Muscle of leg (tissue), 11 donors: ENCODE data around the gene NDN. TPM values are rescaled to one million over a fixed set of nuclear protein-coding genes. Genes with fewer than 3 reads are reported as not detected.

ENCODE experiments used
- DNase-seq: peaks from one replicate; pipeline ENCODE4 v3.0.0; 2013
- H3K27ac ChIP-seq: one replicate; pipeline ENCODE4 v1.5.1; 2013; ENCODE audit warnings: mild to moderate bottlenecking, low read length, control low read depth
- H3K27me3 ChIP-seq: one replicate; pipeline ENCODE4 v1.6.1; 2013; ENCODE audit warnings: low read length; ENCODE audit not compliant: control insufficient read depth, insufficient read depth
- H3K36me3 ChIP-seq: one replicate; pipeline ENCODE4 v1.6.1; 2013; ENCODE audit warnings: low read length; ENCODE audit not compliant: control insufficient read depth, insufficient read depth
- H3K4me1 ChIP-seq: one replicate; pipeline ENCODE4 v1.6.1; 2013; ENCODE audit warnings: low read length; ENCODE audit not compliant: control insufficient read depth, insufficient read depth
- H3K4me3 ChIP-seq: one replicate; pipeline ENCODE4 v1.5.1; 2013; ENCODE audit warnings: low read length, control low read depth
- H3K9me3 ChIP-seq: replicated peaks from 2 replicates; pipeline ENCODE4 v1.6.1; 2013; ENCODE audit warnings: low read depth, low read length; ENCODE audit not compliant: control insufficient read depth
- WGBS: methylation state at CpG from one replicate; pipeline ENCODE4 v1.1.5; 2013; ENCODE audit warnings: missing lambda C conversion rate; ENCODE audit not compliant: insufficient coverage; 5-methylcytosine and 5-hydroxymethylcytosine counted together
- polyA plus RNA-seq, 8 donors: library from polyadenylated mRNA; unstranded; fragments of 120-200 nt; gene quantifications; one replicate each; pipeline versions ENCODE4 v1.2.1 to v1.2.3, GENCODE V29; 2013; ENCODE audit warnings: inconsistent platforms in 1 of 8, low replicate concordance in 1 of 8; ENCODE audit not compliant: insufficient read length in 8 of 8, insufficient read depth in 1 of 8
- total RNA-seq: library from RNA; stranded (reverse); fragments of 120-200 nt; gene quantifications from one replicate; pipeline ENCODE4 v1.2.4, GENCODE V29; 2013

The NDN gene
- total and polyA plus RNA-seq, 9 donors, result 174 to 220 (median 200) TPM

- WGBS, result 33% methylated on average over 4 of the region's 4 CpGs
- no peak for DNase-seq
- H3K36me3 ChIP-seq, result no peaks in the 10 kb centered on the region
- H3K27ac ChIP-seq, result peak overlapping the region; percentile 86
- H3K4me3 ChIP-seq, result no peak overlapping the region
- peaks cover 26% of the 10 kb centered on the region for H3K4me1 ChIP-seq
- H3K27me3 ChIP-seq, result no peaks in the 10 kb centered on the region
- H3K9me3 ChIP-seq, result peaks cover 2% of the 10 kb centered on the region
Observed at GRCh38 chr15:23690015-23690414, 2.9 kb upstream of the NDN start.

- H3K36me3 ChIP-seq, result no peaks in the 10 kb centered on the region
- peak overlapping the region; percentile 59 for H3K4me3 ChIP-seq
- no peak for DNase-seq
- H3K4me1 ChIP-seq, result peaks cover 26% of the 10 kb centered on the region
- WGBS, result 34% methylated on average over 57 of the region's 57 CpGs
- H3K27ac ChIP-seq, result peak overlapping the region; percentile 62
- H3K27me3 ChIP-seq, result no peaks in the 10 kb centered on the region
- H3K9me3 ChIP-seq, result peaks cover 5% of the 10 kb centered on the region
Observed at GRCh38 chr15:23686466-23687142, 501 bp downstream of the NDN start.

- H3K9me3 ChIP-seq, result peaks cover 3% of the 10 kb centered on the region
- no peak overlapping the region for H3K4me3 ChIP-seq
- H3K27me3 ChIP-seq, result no peaks in the 10 kb centered on the region
- no peak overlapping the region for H3K27ac ChIP-seq
- no peaks in the 10 kb centered on the region for H3K36me3 ChIP-seq
- WGBS, result no CpG with 5 or more reads among the region's 3 CpGs
- no peaks in the 10 kb centered on the region for H3K4me1 ChIP-seq
- no peak for DNase-seq
Observed at GRCh38 chr15:23671481-23671880, 15.6 kb downstream of the NDN start.

- peaks cover 3% of the 10 kb centered on the region for H3K9me3 ChIP-seq
- no peaks in the 10 kb centered on the region for H3K27me3 ChIP-seq
- no peak overlapping the region for H3K27ac ChIP-seq
- H3K4me1 ChIP-seq, result no peaks in the 10 kb centered on the region
- WGBS, result no CpG with 5 or more reads among the region's 1 CpG
- no peaks in the 10 kb centered on the region for H3K36me3 ChIP-seq
- DNase-seq, result no peak
- no peak overlapping the region for H3K4me3 ChIP-seq
Observed at GRCh38 chr15:23670970-23671369, 16.1 kb downstream of the NDN start.

GRCh38 chr15:23663232-23663631 is 23.9 kb downstream of the NDN start:
- WGBS, result 78% methylated on average over 1 of the region's 2 CpGs
- H3K27ac ChIP-seq, result no peak overlapping the region
- no peaks in the 10 kb centered on the region for H3K4me1 ChIP-seq
- H3K9me3 ChIP-seq, result peaks cover 2% of the 10 kb centered on the region
- no peak for DNase-seq
- H3K27me3 ChIP-seq, result no peaks in the 10 kb centered on the region
- H3K36me3 ChIP-seq, result no peaks in the 10 kb centered on the region
- no peak overlapping the region for H3K4me3 ChIP-seq

- Histone ChIP-seq H3K4me1 (peaks cover 16% of the 10 kb centered on the region), H3K36me3 (peaks cover 6% of the 10 kb centered on the region), H3K27ac (no peak overlapping the region), H3K9me3 (peaks cover 7% of the 10 kb centered on the region), H3K4me3 (peak overlapping the region; percentile 63), H3K27me3 (no peaks in the 10 kb centered on the region)
- WGBS, result 40% methylated on average over 2 of the region's 6 CpGs
- DNase-seq, result peak; percentile 63
Observed at GRCh38 chr15:23648920-23649515, 38.1 kb downstream of the NDN start.

GRCh38 chr15:23647421-23648370 is 39.4 kb downstream of the NDN start, which contains the start of gene MAGEL2:
TSS of gene MAGEL2 (minus strand) at chr15:23647867. CDS start at chr15:23647742, 125 bp downstream.
- DNase-seq, result peak; percentile 91
- Histone ChIP-seq H3K36me3 (peaks cover 6% of the 10 kb centered on the region), H3K27ac (peak within 1 kb of the TSS; percentile 71), H3K4me3 (peak within 1 kb of the TSS; percentile 63), H3K4me1 (peaks cover 23% of the 10 kb centered on the region), H3K9me3 (peaks cover 7% of the 10 kb centered on the region), H3K27me3 (no peaks in the 10 kb centered on the region)
- WGBS, result 41% methylated on average over 26 of the region's 37 CpGs

GRCh38 chr15:23647001-23647295 is 40.2 kb downstream of the NDN start:
- peak overlapping the region; percentile 13 for H3K27ac ChIP-seq
- H3K9me3 ChIP-seq, result peaks cover 7% of the 10 kb centered on the region
- no peaks in the 10 kb centered on the region for H3K27me3 ChIP-seq
- H3K36me3 ChIP-seq, result peaks cover 6% of the 10 kb centered on the region
- 73% methylated on average over 17 of the region's 17 CpGs for WGBS
- H3K4me1 ChIP-seq, result peaks cover 25% of the 10 kb centered on the region
- no peak for DNase-seq
- peak overlapping the region; percentile 63 for H3K4me3 ChIP-seq

GRCh38 chr15:23646165-23647000 is 40.7 kb downstream of the NDN start:
- WGBS, result 93% methylated on average over 49 of the region's 51 CpGs
- DNase-seq, result peak; percentile 6
- Histone ChIP-seq H3K27ac (peak overlapping the region; percentile 13), H3K4me1 (peaks cover 25% of the 10 kb centered on the region), H3K4me3 (peak overlapping the region; percentile 63), H3K36me3 (peaks cover 6% of the 10 kb centered on the region), H3K27me3 (no peaks in the 10 kb centered on the region), H3K9me3 (peaks cover 7% of the 10 kb centered on the region)
